ENCODE data around the gene MFRP. TPM values are rescaled to one million over a fixed set of nuclear protein-coding genes. Genes with fewer than 3 reads are reported as not detected.
A peak's percentile ranks its signal among the peaks of the same experiment; 100 is the strongest.

The MFRP gene
- total and polyA plus RNA-seq, 9 of the 15 experiments (the other 6 are each of a cell fraction or from before 2014, with no cell fraction given): not detected

GRCh38 chr11:119377961-119378667, 31.6 kb upstream of the MFRP start (continued):
- TF ChIP-seq ZNF518B (CRISPR knock-in tag; IDR thresholded peaks at IDR 0.05) (no peak), MTA3 (IDR thresholded peaks at IDR 0.05; ENCODE audit: borderline replicate concordance) (no peak), CEBPG (CRISPR knock-in tag; IDR thresholded peaks at IDR 0.05) (no peak), CEBPG (tag; conservative IDR thresholded peaks at IDR 0.05 in 1 of 2, IDR thresholded peaks at IDR 0.05 in 1 of 2) (peak in 1 of 2 experiments; percentile 32; a peak in 1 of 4 replicates), RUNX1 (IDR thresholded peaks at IDR 0.05; ENCODE audit: low read depth) (no peak), THRAP3 (IDR thresholded peaks at IDR 0.05; ENCODE audit: borderline replicate concordance) (no peak), SRSF9 (IDR thresholded peaks at IDR 0.05; ENCODE audit: borderline replicate concordance, low read depth, low read length) (no peak), LCOR (CRISPR knock-in tag; IDR thresholded peaks at IDR 0.05) (0 out of 2 replicates have a peak, but pooled peaks have one; percentile 21), KDM4B (IDR thresholded peaks at IDR 0.05; ENCODE audit: borderline replicate concordance in 2 of 2, low read depth in 1 of 2) (no peak), DPF2 (IDR thresholded peaks at IDR 0.05) (peak; percentile 11; the same call in 1 of the 2 replicates), XRCC4 (IDR thresholded peaks at IDR 0.05; ENCODE audit: extremely low read depth, insufficient read depth, insufficient read length) (no peak), MTF1 (CRISPR knock-in tag; IDR thresholded peaks at IDR 0.05; ENCODE audit: borderline replicate concordance) (no peak), MBD2 (IDR thresholded peaks at IDR 0.05; ENCODE audit: borderline replicate concordance, low read depth) (no peak), ZC3H4 (CRISPR knock-in tag; IDR thresholded peaks at IDR 0.05; ENCODE audit: borderline replicate concordance) (no peak), KHSRP (IDR thresholded peaks at IDR 0.05) (no peak), JUND (IDR thresholded peaks at IDR 0.05; ENCODE audit: borderline replicate concordance, low read depth, low read length) (0 out of 2 replicates have a peak, but pooled peaks have one; percentile 13), JUND (tag; IDR thresholded peaks at IDR 0.05; ENCODE audit: borderline replicate concordance, low read depth, low read length) (no peak), HEY1 (CRISPR knock-in tag; IDR thresholded peaks at IDR 0.05; ENCODE audit: borderline replicate concordance) (no peak), ZNF764 (CRISPR knock-in tag; IDR thresholded peaks at IDR 0.05; ENCODE audit: low read depth) (no peak)

Data from K562 (cell line).